HG03342 (cell line): ENCODE data around the gene ASB5.
"Not testable (repeated sequence)": the region's sequence is repeated elsewhere in the genome, so short reads cannot be mapped to it uniquely, and the experiment has no call there.

Experiments used
- ATAC-seq: cut with Tn5 transposase; IDR thresholded peaks from one replicate; pipeline ENCODE4 v1.9.1; 2021; ENCODE audit warnings: mild to moderate bottlenecking, moderate library complexity; ENCODE audit not compliant: unreplicated experiment

The ASB5 gene

GRCh38 chr4:176226736-176227135, 42.3 kb downstream of the ASB5 start:
- no peak for ATAC-seq

DNA sequence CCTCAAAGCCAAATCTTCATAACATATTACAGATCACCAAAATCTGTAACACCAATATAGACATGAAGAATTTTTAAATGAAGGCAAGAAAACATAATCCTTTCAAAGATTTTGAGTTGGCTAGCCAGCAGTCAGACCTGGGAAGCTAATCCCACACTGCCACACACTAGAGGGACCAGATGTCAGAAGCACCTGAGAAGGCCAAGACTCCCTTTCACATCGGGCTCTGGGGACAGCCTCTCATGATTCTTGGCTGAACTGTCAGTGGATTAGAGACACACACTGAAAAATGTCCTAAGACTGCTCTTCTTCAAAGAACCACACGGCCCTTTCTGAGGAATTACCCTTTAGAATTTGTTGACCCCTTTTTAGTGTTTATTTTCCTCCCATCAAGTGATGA, 45.5 kb downstream of the ASB5 start:
- ATAC-seq: no peak

- ATAC-seq: no peak
Measured at GRCh38 chr4:176222149-176222548, 46.9 kb downstream of the ASB5 start.

- ATAC-seq: no peak
Measured at GRCh38 chr4:176217510-176217909, 51.5 kb downstream of the ASB5 start.

DNA sequence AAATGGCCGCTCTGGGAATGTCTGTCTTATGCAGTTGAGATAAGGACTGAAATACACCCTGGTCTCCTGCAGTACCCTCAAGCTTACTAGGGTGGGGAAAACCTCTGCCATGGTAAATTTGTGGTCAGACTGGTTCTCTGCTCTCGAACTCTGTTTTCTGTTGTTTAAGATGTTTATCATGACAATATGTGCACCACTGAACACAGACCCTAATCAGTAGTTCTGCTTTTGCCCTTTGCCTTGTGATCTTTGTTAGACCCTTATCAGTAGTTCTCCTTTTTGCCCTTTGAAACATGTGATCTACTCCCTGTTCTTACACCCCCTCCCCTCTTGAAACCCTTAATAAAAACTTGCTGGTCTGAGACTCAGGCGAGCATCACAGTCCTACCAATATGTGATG, 56.7 kb downstream of the ASB5 start:
- ATAC-seq: not testable (repeated sequence)

GRCh38 chr4:176210579-176211296, 58.3 kb downstream of the ASB5 start:
- no peak for ATAC-seq

DNA sequence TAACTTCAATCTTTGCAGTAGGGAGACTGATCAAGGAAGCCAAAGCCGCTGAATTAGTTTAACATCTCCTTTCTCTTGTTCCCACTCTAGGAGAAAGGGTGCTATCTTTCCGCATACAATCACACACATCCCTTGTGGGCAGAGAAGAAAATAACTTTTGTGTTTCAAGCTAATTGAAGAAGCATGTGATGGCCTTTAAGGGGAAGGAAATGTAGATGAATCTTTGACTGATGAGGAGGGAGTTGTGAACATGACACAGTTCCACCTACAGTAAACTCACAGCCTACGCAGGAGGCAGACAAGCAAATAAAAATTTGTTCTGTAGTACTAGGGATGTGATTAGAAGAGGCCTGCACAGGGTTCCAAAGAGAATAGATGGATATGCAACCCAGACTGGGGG, 58.9 kb downstream of the ASB5 start:
- ATAC-seq: no peak

- no peak for ATAC-seq
Measured at GRCh38 chr4:176209535-176209934, 59.5 kb downstream of the ASB5 start.

DNA sequence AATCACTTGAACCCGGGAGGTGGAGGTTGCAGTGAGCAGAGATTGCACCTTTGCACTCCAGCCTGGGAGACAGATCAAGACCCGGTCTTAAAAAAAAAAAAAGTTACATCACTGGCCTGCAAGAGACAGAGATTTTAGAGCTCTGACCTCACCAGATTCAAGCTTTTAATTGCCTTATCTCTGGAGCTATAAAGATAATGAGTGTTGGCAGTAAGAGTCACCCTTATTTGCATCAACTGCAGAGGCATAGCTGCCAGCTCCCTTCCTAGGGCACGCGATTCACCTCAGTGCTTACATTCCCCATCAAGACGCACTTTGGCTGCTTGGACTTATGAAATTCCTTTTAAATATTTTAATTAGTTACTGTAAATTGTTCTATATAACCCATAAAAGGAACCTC, 61.2 kb downstream of the ASB5 start:
- no peak for ATAC-seq

GRCh38 chr4:176205299-176205698, 63.7 kb downstream of the ASB5 start:
- no peak for ATAC-seq

DNA sequence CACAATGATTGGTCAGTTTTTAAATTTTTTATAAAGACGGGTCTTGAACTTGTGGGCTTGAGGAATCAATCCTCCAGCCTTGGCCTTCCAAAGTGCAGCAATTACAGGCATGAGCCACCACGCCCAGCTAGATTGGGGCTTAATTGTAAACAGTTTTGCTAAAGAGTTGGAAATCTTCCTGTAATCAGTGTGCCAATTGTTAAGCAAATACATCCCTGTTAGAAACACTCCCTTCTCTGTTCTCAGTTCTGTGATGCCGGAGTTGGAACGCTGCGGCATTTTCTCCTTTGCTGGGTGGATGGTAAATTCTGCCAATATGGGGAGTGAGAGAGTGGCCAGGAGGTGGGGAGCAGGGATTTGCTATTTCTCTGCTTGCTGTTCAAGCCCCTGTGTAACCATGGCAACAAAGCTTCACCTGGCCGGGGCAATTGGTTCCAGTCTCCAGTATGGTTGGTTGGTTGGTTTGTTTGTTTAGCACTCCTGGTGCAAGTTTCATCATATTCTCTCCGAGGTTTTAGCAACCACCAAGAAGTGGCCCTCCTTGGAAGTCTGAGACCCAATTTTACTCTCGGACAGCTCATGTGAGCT, 70.6 kb downstream of the ASB5 start:
- no peak for ATAC-seq

DNA sequence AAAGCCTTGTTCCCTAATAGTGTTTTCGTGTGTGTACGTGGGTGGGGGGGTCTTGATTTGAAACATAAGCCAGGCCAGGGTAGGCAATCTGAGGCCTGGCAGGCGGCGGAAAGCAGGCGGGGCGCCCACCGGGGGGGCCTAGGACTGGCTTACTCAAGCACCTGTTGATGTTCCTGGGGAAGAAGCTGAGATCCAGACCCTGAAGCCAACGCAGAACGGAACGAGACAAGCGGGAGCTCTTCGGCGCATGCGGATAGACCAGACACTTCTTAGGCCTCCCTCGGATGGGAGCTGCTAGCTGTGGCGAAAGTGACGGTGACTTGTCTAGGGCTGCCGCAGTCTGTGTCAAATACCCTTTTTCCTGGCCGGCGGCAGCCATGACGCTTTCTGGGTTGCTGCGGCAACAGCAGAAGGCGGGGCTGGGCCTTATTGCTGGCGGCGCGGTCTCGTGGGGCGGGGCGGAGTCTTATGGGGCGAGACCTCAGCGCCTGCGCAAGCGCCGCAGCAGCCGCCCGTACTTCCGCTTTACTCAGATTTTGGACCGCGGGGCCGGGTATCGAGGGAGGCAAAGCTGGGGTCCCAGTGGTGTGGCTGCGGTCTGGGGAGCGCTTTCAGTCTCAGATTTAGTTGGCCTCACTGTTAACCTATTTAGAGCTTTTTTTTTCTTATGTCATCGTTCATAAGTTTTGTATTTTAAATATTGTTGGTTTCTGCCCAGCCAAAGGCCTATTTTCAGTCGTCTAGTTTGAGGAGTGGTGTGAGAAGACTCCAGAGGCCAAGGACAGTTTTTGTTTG, 73.6 kb downstream of the ASB5 start, which contains the start of gene SPATA4:
Gene SPATA4, minus strand, starts transcription at position 402 of the 795 bp plus-strand sequence. Its CDS starts 23 bp downstream, at position 379.
- peak; percentile 99 for ATAC-seq

GRCh38 chr4:176193938-176194337, 75.1 kb downstream of the ASB5 start:
- ATAC-seq: no peak

GRCh38 chr4:176193126-176193525, 75.9 kb downstream of the ASB5 start:
- no peak for ATAC-seq

DNA sequence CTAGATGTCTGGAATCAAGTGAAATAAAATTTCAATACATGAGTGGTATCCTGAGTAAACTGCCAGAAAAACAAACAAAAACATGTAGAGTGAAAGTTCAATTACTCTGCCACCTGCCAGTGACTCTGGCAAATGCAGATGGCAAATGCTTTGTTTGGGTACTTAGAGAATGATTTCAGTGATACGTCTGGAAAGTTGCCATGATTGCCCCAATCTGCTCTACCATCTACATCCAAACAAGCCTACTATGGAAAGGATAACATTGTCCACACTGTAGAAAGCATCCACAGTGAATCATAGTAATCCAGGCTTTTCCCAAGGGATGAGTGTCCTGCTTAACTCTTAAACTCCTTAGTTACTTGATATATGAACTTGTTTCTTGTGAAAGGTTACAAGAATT, 77.0 kb downstream of the ASB5 start:
- ATAC-seq: no peak

- ATAC-seq: no peak
Measured at GRCh38 chr4:176189891-176190795, 78.9 kb downstream of the ASB5 start.

DNA sequence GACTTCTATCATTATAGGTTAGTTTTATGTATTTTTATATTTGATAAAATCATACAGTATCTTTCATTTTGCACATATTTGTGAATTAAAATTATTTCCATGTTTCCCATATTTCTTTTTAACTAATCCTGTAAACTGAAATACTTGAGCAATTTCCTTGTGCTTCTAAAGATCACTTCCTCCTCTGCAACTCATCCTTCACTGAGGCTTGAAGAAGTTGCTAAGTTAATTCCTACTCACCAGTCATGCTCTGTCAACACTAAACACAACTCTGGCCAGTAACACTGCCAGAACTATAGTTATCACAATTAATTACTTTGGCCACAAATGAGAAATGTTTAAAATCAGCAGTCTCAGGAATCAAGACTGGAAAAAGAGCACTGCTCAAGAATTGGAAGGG, 80.4 kb downstream of the ASB5 start:
- no peak for ATAC-seq

- no peak for ATAC-seq
Measured at GRCh38 chr4:176187624-176188023, 81.4 kb downstream of the ASB5 start.

DNA sequence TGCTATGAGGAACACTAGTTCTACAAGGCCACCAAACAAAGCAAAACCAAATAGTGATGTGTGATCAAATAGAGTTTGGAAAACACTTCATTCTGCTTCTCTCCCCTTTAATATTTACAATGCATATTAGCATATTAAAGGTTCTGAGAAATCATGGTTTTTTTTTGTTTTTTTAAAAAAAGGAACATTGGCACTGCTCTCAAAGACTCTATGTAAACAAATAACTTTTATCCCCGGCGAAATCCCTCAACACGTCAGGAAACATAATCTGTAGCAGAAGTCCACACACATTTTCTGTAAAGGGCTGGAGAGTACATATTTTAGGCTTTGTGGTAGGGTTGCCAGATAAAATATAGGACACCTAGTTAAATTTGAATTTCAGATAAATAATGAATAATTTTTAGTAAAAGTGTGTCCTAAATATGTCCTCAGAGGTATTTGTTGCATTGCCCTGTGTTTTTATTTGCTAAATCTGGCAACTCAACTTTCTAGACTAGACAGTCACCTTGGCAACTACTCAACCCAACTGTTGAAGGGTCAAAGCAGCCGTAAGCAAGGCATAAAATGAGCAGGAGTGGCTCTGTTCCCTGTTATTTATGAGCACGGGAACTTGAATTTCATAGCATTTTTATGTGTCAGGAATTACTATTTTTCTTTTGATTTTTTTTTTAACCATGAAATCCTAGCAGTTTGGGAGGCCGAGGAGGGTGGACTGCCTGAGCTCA, 82.2 kb downstream of the ASB5 start:
- no peak for ATAC-seq

DNA sequence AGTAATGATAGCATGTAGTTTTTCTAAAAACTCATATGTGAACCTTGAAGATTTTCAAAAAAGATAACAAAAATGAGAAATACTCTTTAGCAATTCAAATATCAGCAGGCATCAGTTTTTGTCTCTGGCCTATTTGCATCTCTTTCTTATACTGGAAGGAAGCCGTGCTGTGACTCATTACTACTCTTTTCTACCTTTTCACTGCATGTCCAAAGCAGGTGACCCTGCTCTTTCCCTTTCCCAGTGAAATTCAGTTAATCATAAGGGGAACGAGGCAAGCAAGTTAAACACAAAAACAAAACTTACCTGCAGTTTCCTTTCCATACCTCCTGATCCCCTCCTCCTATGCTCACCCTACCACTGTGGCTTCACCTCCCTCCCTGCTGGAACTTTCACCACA, 83.0 kb downstream of the ASB5 start:
- ATAC-seq: no peak
